HG02571 (cell line): ENCODE results near the gene HGS.

ENCODE experiments used
- ATAC-seq: cut with Tn5 transposase; IDR thresholded peaks from one replicate; pipeline ENCODE4 v1.9.1; 2021; ENCODE audit warnings: mild to moderate bottlenecking, moderate library complexity; ENCODE audit not compliant: unreplicated experiment

Gene HGS

GRCh38 chr17:81683208-81683583, 615 bp upstream of the HGS start:
- peak; percentile 19 for ATAC-seq

GRCh38 chr17:81684442-81684911, 666 bp downstream of the HGS start:
- no peak for ATAC-seq

GRCh38 chr17:81685108-81685507, 1.3 kb downstream of the HGS start:
- ATAC-seq = no peak

GRCh38 chr17:81686614-81687013, 2.8 kb downstream of the HGS start:
- ATAC-seq = no peak

GRCh38 chr17:81687770-81688541, 4.1 kb downstream of the HGS start:
- ATAC-seq = no peak

GRCh38 chr17:81688616-81689015, 4.8 kb downstream of the HGS start:
- ATAC-seq = no peak

- ATAC-seq = no peak
These were observed 6.3 kb downstream of the HGS start for GRCh38 chr17:81690066-81690465.

GRCh38 chr17:81690549-81690948, 6.7 kb downstream of the HGS start:
- ATAC-seq = no peak

- no peak for ATAC-seq
These were observed 7.4 kb downstream of the HGS start for GRCh38 chr17:81691196-81691595.

GRCh38 chr17:81691608-81692007, 7.8 kb downstream of the HGS start:
- ATAC-seq = no peak

GRCh38 chr17:81693509-81694210, 9.8 kb downstream of the HGS start:
- ATAC-seq = no peak

- ATAC-seq = no peak
These were observed 11.0 kb downstream of the HGS start for GRCh38 chr17:81694810-81695209.

- ATAC-seq = no peak
These were observed 11.4 kb downstream of the HGS start for GRCh38 chr17:81695211-81695610.

GRCh38 chr17:81695801-81696200, 12.0 kb downstream of the HGS start:
- ATAC-seq = no peak

GRCh38 chr17:81696218-81696941, 12.6 kb downstream of the HGS start:
- ATAC-seq = no peak

- no peak for ATAC-seq
These were observed 13.6 kb downstream of the HGS start for GRCh38 chr17:81697261-81698044.

- no peak for ATAC-seq
These were observed 16.8 kb downstream of the HGS start for GRCh38 chr17:81700353-81701287.

GRCh38 chr17:81701288-81702071, 17.7 kb downstream of the HGS start:
- ATAC-seq = no peak
